ENCODE measurements around the gene SPATA46. TPM values are rescaled to one million over a fixed set of nuclear protein-coding genes. Genes with fewer than 3 reads are reported as not detected.

Gene SPATA46
- total and polyA plus RNA-seq, 2 of the 8 experiments (the other 6 are each of a cell fraction or from before 2014, with no cell fraction given), result not detected

- TF ChIP-seq, protein P1, sequence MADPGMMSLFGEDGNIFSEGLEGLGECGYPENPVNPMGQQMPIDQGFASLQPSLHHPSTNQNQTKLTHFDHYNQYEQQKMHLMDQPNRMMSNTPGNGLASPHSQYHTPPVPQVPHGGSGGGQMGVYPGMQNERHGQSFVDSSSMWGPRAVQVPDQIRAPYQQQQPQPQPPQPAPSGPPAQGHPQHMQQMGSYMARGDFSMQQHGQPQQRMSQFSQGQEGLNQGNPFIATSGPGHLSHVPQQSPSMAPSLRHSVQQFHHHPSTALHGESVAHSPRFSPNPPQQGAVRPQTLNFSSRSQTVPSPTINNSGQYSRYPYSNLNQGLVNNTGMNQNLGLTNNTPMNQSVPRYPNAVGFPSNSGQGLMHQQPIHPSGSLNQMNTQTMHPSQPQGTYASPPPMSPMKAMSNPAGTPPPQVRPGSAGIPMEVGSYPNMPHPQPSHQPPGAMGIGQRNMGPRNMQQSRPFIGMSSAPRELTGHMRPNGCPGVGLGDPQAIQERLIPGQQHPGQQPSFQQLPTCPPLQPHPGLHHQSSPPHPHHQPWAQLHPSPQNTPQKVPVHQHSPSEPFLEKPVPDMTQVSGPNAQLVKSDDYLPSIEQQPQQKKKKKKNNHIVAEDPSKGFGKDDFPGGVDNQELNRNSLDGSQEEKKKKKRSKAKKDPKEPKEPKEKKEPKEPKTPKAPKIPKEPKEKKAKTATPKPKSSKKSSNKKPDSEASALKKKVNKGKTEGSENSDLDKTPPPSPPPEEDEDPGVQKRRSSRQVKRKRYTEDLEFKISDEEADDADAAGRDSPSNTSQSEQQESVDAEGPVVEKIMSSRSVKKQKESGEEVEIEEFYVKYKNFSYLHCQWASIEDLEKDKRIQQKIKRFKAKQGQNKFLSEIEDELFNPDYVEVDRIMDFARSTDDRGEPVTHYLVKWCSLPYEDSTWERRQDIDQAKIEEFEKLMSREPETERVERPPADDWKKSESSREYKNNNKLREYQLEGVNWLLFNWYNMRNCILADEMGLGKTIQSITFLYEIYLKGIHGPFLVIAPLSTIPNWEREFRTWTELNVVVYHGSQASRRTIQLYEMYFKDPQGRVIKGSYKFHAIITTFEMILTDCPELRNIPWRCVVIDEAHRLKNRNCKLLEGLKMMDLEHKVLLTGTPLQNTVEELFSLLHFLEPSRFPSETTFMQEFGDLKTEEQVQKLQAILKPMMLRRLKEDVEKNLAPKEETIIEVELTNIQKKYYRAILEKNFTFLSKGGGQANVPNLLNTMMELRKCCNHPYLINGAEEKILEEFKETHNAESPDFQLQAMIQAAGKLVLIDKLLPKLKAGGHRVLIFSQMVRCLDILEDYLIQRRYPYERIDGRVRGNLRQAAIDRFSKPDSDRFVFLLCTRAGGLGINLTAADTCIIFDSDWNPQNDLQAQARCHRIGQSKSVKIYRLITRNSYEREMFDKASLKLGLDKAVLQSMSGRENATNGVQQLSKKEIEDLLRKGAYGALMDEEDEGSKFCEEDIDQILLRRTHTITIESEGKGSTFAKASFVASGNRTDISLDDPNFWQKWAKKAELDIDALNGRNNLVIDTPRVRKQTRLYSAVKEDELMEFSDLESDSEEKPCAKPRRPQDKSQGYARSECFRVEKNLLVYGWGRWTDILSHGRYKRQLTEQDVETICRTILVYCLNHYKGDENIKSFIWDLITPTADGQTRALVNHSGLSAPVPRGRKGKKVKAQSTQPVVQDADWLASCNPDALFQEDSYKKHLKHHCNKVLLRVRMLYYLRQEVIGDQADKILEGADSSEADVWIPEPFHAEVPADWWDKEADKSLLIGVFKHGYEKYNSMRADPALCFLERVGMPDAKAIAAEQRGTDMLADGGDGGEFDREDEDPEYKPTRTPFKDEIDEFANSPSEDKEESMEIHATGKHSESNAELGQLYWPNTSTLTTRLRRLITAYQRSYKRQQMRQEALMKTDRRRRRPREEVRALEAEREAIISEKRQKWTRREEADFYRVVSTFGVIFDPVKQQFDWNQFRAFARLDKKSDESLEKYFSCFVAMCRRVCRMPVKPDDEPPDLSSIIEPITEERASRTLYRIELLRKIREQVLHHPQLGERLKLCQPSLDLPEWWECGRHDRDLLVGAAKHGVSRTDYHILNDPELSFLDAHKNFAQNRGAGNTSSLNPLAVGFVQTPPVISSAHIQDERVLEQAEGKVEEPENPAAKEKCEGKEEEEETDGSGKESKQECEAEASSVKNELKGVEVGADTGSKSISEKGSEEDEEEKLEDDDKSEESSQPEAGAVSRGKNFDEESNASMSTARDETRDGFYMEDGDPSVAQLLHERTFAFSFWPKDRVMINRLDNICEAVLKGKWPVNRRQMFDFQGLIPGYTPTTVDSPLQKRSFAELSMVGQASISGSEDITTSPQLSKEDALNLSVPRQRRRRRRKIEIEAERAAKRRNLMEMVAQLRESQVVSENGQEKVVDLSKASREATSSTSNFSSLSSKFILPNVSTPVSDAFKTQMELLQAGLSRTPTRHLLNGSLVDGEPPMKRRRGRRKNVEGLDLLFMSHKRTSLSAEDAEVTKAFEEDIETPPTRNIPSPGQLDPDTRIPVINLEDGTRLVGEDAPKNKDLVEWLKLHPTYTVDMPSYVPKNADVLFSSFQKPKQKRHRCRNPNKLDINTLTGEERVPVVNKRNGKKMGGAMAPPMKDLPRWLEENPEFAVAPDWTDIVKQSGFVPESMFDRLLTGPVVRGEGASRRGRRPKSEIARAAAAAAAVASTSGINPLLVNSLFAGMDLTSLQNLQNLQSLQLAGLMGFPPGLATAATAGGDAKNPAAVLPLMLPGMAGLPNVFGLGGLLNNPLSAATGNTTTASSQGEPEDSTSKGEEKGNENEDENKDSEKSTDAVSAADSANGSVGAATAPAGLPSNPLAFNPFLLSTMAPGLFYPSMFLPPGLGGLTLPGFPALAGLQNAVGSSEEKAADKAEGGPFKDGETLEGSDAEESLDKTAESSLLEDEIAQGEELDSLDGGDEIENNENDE (IDR thresholded peaks at IDR 0.05; ENCODE audit: insufficient replicate concordance, low read length), result no peak
- TF ChIP-seq KDM5A (IDR thresholded peaks at IDR 0.05; ENCODE audit: low read length), result no peak
- no peak for TF ChIP-seq CHD2 (IDR thresholded peaks at IDR 0.05; ENCODE audit: low read length)
- TF ChIP-seq SUZ12 (IDR thresholded peaks at IDR 0.05; ENCODE audit: low read length), result no peak
- no peak for TF ChIP-seq ZNF274 (IDR thresholded peaks at IDR 0.05; ENCODE audit: borderline replicate concordance, extremely low read depth, low read length)
- TF ChIP-seq HDAC2 (IDR thresholded peaks at IDR 0.05; ENCODE audit: borderline replicate concordance in 1 of 2, low read depth in 2 of 2, low read length in 2 of 2), result no peak
- TF ChIP-seq CHD1 (IDR thresholded peaks at IDR 0.05; ENCODE audit: low read depth, low read length), result no peak
- TF ChIP-seq POLR2AphosphoS5 (IDR thresholded peaks at IDR 0.05; ENCODE audit: low read depth, low read length), result no peak
- TF ChIP-seq, protein P2, sequence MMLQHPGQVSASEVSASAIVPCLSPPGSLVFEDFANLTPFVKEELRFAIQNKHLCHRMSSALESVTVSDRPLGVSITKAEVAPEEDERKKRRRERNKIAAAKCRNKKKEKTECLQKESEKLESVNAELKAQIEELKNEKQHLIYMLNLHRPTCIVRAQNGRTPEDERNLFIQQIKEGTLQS (IDR thresholded peaks at IDR 0.05; ENCODE audit: insufficient read depth, low read depth, low read length), result no peak
These were observed 15.8 kb downstream of the SPATA46 start (continued) for GRCh38 chr1:162360874-162361260.
